H1 (cell line): ENCODE results near the gene WWC2. TPM values are rescaled to one million over a fixed set of nuclear protein-coding genes. Genes with fewer than 3 reads are reported as not detected.

Experiments
- CTCF ChIA-PET: fragments of 300-600 bp; sonication (Branson Sonifier 250); formaldehyde crosslinking; loops from one replicate; lab custom pipeline; 2021; ENCODE audit not compliant: partially characterized antibody; lab: Charles Lee
- POLR2A ChIA-PET: fragments of 300-600 bp; sonication (Branson Sonifier 250); formaldehyde crosslinking; loops from one replicate; lab custom pipeline; 2021; ENCODE audit warnings: inconsistent platforms; ENCODE audit not compliant: partially characterized antibody; lab: Charles Lee
- DNase-seq, 2 experiments: peaks; one replicate each; pipeline versions ENCODE4 v3.0.0 to v3.0.0-alpha.2; 2010 to 2022; ENCODE audit warnings: low spot score in 2 of 2, low read depth in 1 of 2, mixed read lengths in 1 of 2
- FAIRE-seq: peaks from 2 replicates; lab custom pipeline; 2011; peaks lifted over from hg19 to GRCh38; lab: Jason Lieb, UNC
- H2AFZ ChIP-seq: 2 replicates; pipeline ENCODE4 v1.8.1; 2012; ENCODE audit warnings: low read length, inconsistent platforms
- H2AK5ac ChIP-seq: 2 replicates; pipeline ENCODE4 v1.6.1; 2013; ENCODE audit warnings: low read depth, low read length
- H2BK120ac ChIP-seq: replicated peaks from 2 replicates; pipeline ENCODE3; 2013; ENCODE audit warnings: low read depth, low read length, inconsistent platforms
- H2BK12ac ChIP-seq: 2 replicates; pipeline ENCODE4 v1.6.1; 2013; ENCODE audit warnings: low read depth, low read length
- H2BK15ac ChIP-seq: 2 replicates; pipeline ENCODE4 v1.6.1; 2013; ENCODE audit warnings: low read length
- H2BK20ac ChIP-seq: 2 replicates; pipeline ENCODE4 v1.6.1; 2013; ENCODE audit warnings: low read length
- H2BK5ac ChIP-seq: 2 replicates; pipeline ENCODE4 v1.6.1; 2013; ENCODE audit warnings: low read depth, low read length
- H3K14ac ChIP-seq: 2 replicates; pipeline ENCODE4 v1.6.1; 2013; ENCODE audit warnings: inconsistent platforms; ENCODE audit not compliant: insufficient read length
- H3K18ac ChIP-seq: 2 replicates; pipeline ENCODE4 v1.6.1; 2013; ENCODE audit warnings: low read length; ENCODE audit errors: extremely low read depth
- H3K23ac ChIP-seq: 2 replicates; pipeline ENCODE4 v1.6.1; 2013; ENCODE audit warnings: inconsistent platforms; ENCODE audit not compliant: insufficient read length
- H3K23me2 ChIP-seq: 2 replicates; pipeline ENCODE4 v1.6.1; 2013; ENCODE audit warnings: low read depth, low read length
- H3K27ac ChIP-seq: 2 replicates; pipeline ENCODE4 v1.6.1; 2011; ENCODE audit warnings: low read depth, low read length, inconsistent platforms
- H3K27me3 ChIP-seq, 4 experiments: replicated peaks in 1 of 4; 1 replicate in 1 of 4; 2 replicates in 3 of 4; pipeline versions ENCODE4 v1.6.1 to v1.8.1; 2011 to 2013; ENCODE audit warnings: low read length in 3 of 4, mild to moderate bottlenecking in 3 of 4, inconsistent platforms in 2 of 4, mixed read lengths in 2 of 4, moderate library complexity in 1 of 4; ENCODE audit not compliant: control insufficient read depth in 3 of 4, insufficient read depth in 3 of 4; ENCODE audit errors: extremely low read depth in 1 of 4
- H3K36me3 ChIP-seq, 4 experiments: 2 replicates each; pipeline versions ENCODE4 v1.6.1 to v1.8.1; 2011 to 2013; ENCODE audit warnings: mild to moderate bottlenecking in 4 of 4, low read length in 3 of 4, moderate library complexity in 2 of 4, control low read depth in 1 of 4, inconsistent platforms in 1 of 4; ENCODE audit not compliant: insufficient read depth in 4 of 4, control insufficient read depth in 2 of 4
- H3K4ac ChIP-seq: replicated peaks from 2 replicates; pipeline ENCODE3; 2013; ENCODE audit warnings: low read length, low read depth, mixed read lengths, inconsistent platforms; ENCODE audit not compliant: insufficient read length
- H3K4me1 ChIP-seq, 4 experiments: replicated peaks in 1 of 4; 1 replicate in 1 of 4; 2 replicates in 3 of 4; pipeline versions ENCODE4 v1.6.1 to v1.8.1; 2011 to 2013; ENCODE audit warnings: low read length in 3 of 4, inconsistent platforms in 2 of 4, mixed read lengths in 1 of 4; ENCODE audit not compliant: insufficient read depth in 4 of 4, control insufficient read depth in 3 of 4
- H3K4me2 ChIP-seq, 2 experiments: 2 replicates each; pipeline versions ENCODE4 v1.6.1 to v1.8.1; 2011 to 2013; ENCODE audit warnings: low read depth in 2 of 2, low read length in 2 of 2, control low read depth in 1 of 2, inconsistent platforms in 1 of 2, mild to moderate bottlenecking in 1 of 2; ENCODE audit not compliant: insufficient read depth in 1 of 2
- H3K4me3 ChIP-seq, 4 experiments: fragments of 200-600, 300-600 bp in 1 of 4; sonication (generic), shearing (Covaris generic), sonication (Bioruptor Twin) in 1 of 4; 2 replicates each; pipeline versions ENCODE4 v1.5.1 to v1.8.1; 2011 to 2016; ENCODE audit warnings: low read length in 4 of 4, low read depth in 3 of 4, control low read depth in 2 of 4, inconsistent platforms in 2 of 4, mild to moderate bottlenecking in 2 of 4, mixed read lengths in 1 of 4, moderate library complexity in 1 of 4; ENCODE audit not compliant: insufficient read depth in 2 of 4; ENCODE audit errors: extremely low read depth in 1 of 4
- H3K56ac ChIP-seq: replicated peaks from 2 replicates; pipeline ENCODE3; 2013; ENCODE audit warnings: low read depth, mild to moderate bottlenecking, mixed read lengths, low read length, inconsistent platforms; ENCODE audit not compliant: insufficient read length
- H3K79me1 ChIP-seq: 2 replicates; pipeline ENCODE4 v1.6.1; 2013; ENCODE audit warnings: low read depth, low read length, control low read depth
- H3K79me2 ChIP-seq, 2 experiments: 2 replicates each; pipeline versions ENCODE4 v1.6.1 to v1.8.1; 2012 to 2013; ENCODE audit warnings: low read length in 2 of 2, mild to moderate bottlenecking in 2 of 2, inconsistent platforms in 1 of 2; ENCODE audit not compliant: insufficient read depth in 2 of 2, control insufficient read depth in 1 of 2
- H3K9ac ChIP-seq, 4 experiments: replicated peaks in 1 of 4; 1 replicate in 1 of 4; 2 replicates in 3 of 4; pipeline versions ENCODE4 v1.6.1 to v1.8.1; 2011 to 2013; ENCODE audit warnings: low read depth in 3 of 4, low read length in 3 of 4, control low read depth in 2 of 4, mild to moderate bottlenecking in 2 of 4, moderate library complexity in 2 of 4, inconsistent platforms in 1 of 4; ENCODE audit errors: extremely low read depth in 1 of 4
- H3K9me3 ChIP-seq, 2 experiments: 2 replicates each; pipeline versions ENCODE4 v1.6.1 to v1.8.1; 2012 to 2013; ENCODE audit warnings: mild to moderate bottlenecking in 2 of 2, moderate library complexity in 2 of 2, control low read depth in 1 of 2, inconsistent platforms in 1 of 2, low read depth in 1 of 2, low read length in 1 of 2, mixed read lengths in 1 of 2; ENCODE audit not compliant: insufficient read depth in 2 of 2
- H4K20me1 ChIP-seq, 2 experiments: replicated peaks in 1 of 2; 2 replicates each; pipeline versions ENCODE3 to v1.8.1; 2011 to 2013; ENCODE audit warnings: inconsistent platforms in 2 of 2, low read length in 2 of 2, mild to moderate bottlenecking in 1 of 2; ENCODE audit not compliant: insufficient read depth in 2 of 2, control insufficient read depth in 1 of 2
- H4K5ac ChIP-seq: 2 replicates; pipeline ENCODE4 v1.6.1; 2013; ENCODE audit warnings: low read length, low read depth, mixed read lengths, inconsistent platforms; ENCODE audit not compliant: insufficient read length
- H4K8ac ChIP-seq: 2 replicates; pipeline ENCODE4 v1.8.0; 2013; ENCODE audit warnings: mild to moderate bottlenecking, moderate library complexity, low read length, inconsistent platforms; ENCODE audit not compliant: insufficient read depth; ENCODE audit errors: extremely low read depth
- H4K91ac ChIP-seq: replicated peaks from 2 replicates; pipeline ENCODE3; 2013; ENCODE audit warnings: low read length, mixed read lengths, inconsistent platforms; ENCODE audit not compliant: insufficient read length
- RNF2 ChIP-seq: fragments of 200-900, 300-1000 bp; sonication (generic); IDR thresholded peaks from 2 replicates; pipeline ENCODE4 v1.7.1; 2016; ENCODE audit warnings: borderline replicate concordance, low read depth, mild to moderate bottlenecking, antibody characterized with exemption, low read length; ENCODE audit not compliant: poor library complexity, severe bottlenecking; ENCODE audit errors: missing control alignments
- TEAD4 ChIP-seq: IDR thresholded peaks from 2 replicates; pipeline ENCODE4 v1.6.1; 2012; ENCODE audit warnings: low read depth, low read length, inconsistent platforms, mixed read lengths
- WGBS, 2 experiments: shearing (Covaris generic) in 1 of 2; methylation state at CpG; one replicate each; pipeline versions ENCODE4 v1.1.6 to v1.1.7; 2013 to 2015; ENCODE audit warnings: low lambda C conversion rate in 2 of 2, mixed read lengths in 2 of 2, inconsistent platforms in 1 of 2, low coverage in 1 of 2, missing lambda C conversion rate in 1 of 2; ENCODE audit not compliant: insufficient replicate concordance in 2 of 2, insufficient coverage in 1 of 2, insufficient read length in 1 of 2; ENCODE audit errors: extremely low coverage in 1 of 2, missing lambda C conversion rate in 1 of 2; 5-methylcytosine and 5-hydroxymethylcytosine counted together
- polyA plus RNA-seq, 7 experiments: library from polyadenylated mRNA; depleted of rRNA in 3 of 7; stranded (reverse) in 5 of 7; unstranded in 2 of 7; fragments of >200 nt in 5 of 7; fragments of 200-250 nt in 2 of 7; gene quantifications; 1 replicate in 5 of 7; 2 replicates in 1 of 7; 4 replicates in 1 of 7; pipeline versions ENCODE4 v1.2.1 to v1.2.3, GENCODE V29; 2011 to 2013; ENCODE audit warnings: missing spikeins in 2 of 7, mixed read lengths in 2 of 7
- total RNA-seq: library from RNA; stranded (reverse); fragmentation: NEBNext Ultra II Directional; extraction: Animal tissue kit (Norgen Biotek cat#: 25700); gene quantifications from 2 replicates; pipeline ENCODE4 v1.2.1, GENCODE V29; 2021

Gene WWC2
- total and polyA plus RNA-seq, 2 of the 8 experiments (the other 6 are each of a cell fraction or from before 2014, with no cell fraction given) = 17.6 to 135 TPM

- H3K79me1 ChIP-seq = no peaks in the 10 kb centered on the region
- no peak overlapping the region for H3K27ac ChIP-seq
- no peak overlapping the region for H2BK5ac ChIP-seq
- 90% methylated on average over 1 of the region's 1 CpG; no CpG with 5 or more reads in 1 of the 2 experiments for WGBS, 2 experiments
- no peak overlapping the region for H3K14ac ChIP-seq
- no peak overlapping the region for H4K91ac ChIP-seq
- H2AK5ac ChIP-seq = peak overlapping the region; percentile 28; the same call in 1 of the 2 replicates
- TF ChIP-seq TEAD4 (no peak), RNF2 (no peak)
- TF ChIP-seq, all 59 proteins: peak for 0
- ChIA-PET POLR2A (no interaction called here), CTCF (interaction anchor here (3.9 to 5.4 kb wide), 2 partner anchors 20 to 167 kb away, joined by 21 to 32 read pairs; no protein-coding TSS in a partner anchor)
- peaks cover 0 to 6% (median 4%) of the 10 kb centered on the region in 4 experiments; a peak in 6 of 7 replicates for H3K4me1 ChIP-seq
- no peaks in the 10 kb centered on the region for H3K36me3 ChIP-seq
- no peak overlapping the region for H2BK20ac ChIP-seq
- no peak overlapping the region for H4K8ac ChIP-seq
- H3K56ac ChIP-seq = no peak overlapping the region
- no peaks in the 10 kb centered on the region for H3K9me3 ChIP-seq
- H2BK12ac ChIP-seq = no peak overlapping the region
- H2BK120ac ChIP-seq = no peak overlapping the region
- peaks cover 0 to 10% of the 10 kb centered on the region in 2 experiments; a peak in 2 of 4 replicates for H3K79me2 ChIP-seq
- no peak overlapping the region for H3K4me3 ChIP-seq
- H3K4me2 ChIP-seq = no peak overlapping the region
- no peak overlapping the region for H2BK15ac ChIP-seq
- no peak overlapping the region for H2AFZ ChIP-seq
- DNase-seq (no peak), FAIRE-seq (no peak)
- peaks cover 11% of the 10 kb centered on the region; the same call in 1 of the 2 replicates for H3K23me2 ChIP-seq
- H3K4ac ChIP-seq = no peak overlapping the region
- no peak overlapping the region for H3K18ac ChIP-seq
- H4K20me1 ChIP-seq = no peaks in the 10 kb centered on the region
- no peak overlapping the region for H4K5ac ChIP-seq
- no peak overlapping the region for H3K23ac ChIP-seq
- no peak overlapping the region for H3K9ac ChIP-seq
- no peaks in the 10 kb centered on the region; a peak in 1 of 7 replicates for H3K27me3 ChIP-seq
Measured at GRCh38 chr4:183095199-183095512, 3.9 kb upstream of the WWC2 start.
